ENCODE results near the gene ACTL9.

DNA sequence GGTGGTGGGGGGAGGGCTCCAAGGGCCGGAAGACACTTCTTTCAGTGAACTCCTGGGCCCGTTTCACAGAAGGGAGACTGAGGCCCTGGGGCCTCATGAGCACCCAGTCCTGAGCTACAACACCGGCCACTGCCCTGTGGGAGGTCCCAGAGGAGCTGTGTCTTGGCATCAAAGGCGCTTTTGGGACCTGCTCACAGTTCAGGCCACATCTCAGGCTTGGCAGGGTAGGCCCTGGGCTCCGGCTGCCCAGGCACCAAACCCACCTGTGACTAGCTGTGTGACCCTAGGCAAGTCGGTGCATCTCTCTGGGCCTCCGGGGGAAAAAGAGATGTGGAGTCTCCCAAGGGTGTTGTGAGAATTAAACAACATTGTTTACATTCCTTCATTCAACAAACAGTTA, 38.7 kb downstream of the ACTL9 start:
- TF ChIP-seq CREB1 (CRISPR knock-in tag; IDR thresholded peaks at IDR 0.05; ENCODE audit: low read depth), result no peak
- TF ChIP-seq, protein P1, sequence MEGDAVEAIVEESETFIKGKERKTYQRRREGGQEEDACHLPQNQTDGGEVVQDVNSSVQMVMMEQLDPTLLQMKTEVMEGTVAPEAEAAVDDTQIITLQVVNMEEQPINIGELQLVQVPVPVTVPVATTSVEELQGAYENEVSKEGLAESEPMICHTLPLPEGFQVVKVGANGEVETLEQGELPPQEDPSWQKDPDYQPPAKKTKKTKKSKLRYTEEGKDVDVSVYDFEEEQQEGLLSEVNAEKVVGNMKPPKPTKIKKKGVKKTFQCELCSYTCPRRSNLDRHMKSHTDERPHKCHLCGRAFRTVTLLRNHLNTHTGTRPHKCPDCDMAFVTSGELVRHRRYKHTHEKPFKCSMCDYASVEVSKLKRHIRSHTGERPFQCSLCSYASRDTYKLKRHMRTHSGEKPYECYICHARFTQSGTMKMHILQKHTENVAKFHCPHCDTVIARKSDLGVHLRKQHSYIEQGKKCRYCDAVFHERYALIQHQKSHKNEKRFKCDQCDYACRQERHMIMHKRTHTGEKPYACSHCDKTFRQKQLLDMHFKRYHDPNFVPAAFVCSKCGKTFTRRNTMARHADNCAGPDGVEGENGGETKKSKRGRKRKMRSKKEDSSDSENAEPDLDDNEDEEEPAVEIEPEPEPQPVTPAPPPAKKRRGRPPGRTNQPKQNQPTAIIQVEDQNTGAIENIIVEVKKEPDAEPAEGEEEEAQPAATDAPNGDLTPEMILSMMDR (conservative IDR thresholded peaks at IDR 0.05; ENCODE audit: low read depth in 2 of 2), result no peak
- no peak for TF ChIP-seq EZH2 (IDR thresholded peaks at IDR 0.05; ENCODE audit: low read depth, unreplicated experiment)
